Neural cell (in vitro differentiated cells): Measurements from ENCODE around the gene FYCO1. TPM values are rescaled to one million over a fixed set of nuclear protein-coding genes. Genes with fewer than 3 reads are reported as not detected.

ENCODE experiments used
- H2AFZ ChIP-seq: fragments of 200-600, 300-800 bp; sonication (generic), shearing (Covaris generic); 2 replicates; pipeline ENCODE4 v1.6.0; 2014; ENCODE audit warnings: low read depth, mild to moderate bottlenecking, antibody characterized with exemption, low read length, moderate library complexity
- H3F3A ChIP-seq: fragments of 200-600 bp; shearing (Covaris generic); 2 replicates; pipeline ENCODE4 v1.6.1; 2016; ENCODE audit warnings: mild to moderate bottlenecking, moderate library complexity, mixed read lengths, antibody characterized with exemption, low read length; ENCODE audit not compliant: insufficient read depth, poor library complexity, severe bottlenecking
- H3K27ac ChIP-seq: fragments of 200-600, 300-800 bp; sonication (generic), shearing (Covaris generic); 2 replicates; pipeline ENCODE4 v1.5.1; 2014; ENCODE audit warnings: mild to moderate bottlenecking, low read length, moderate library complexity
- H3K27me3 ChIP-seq: fragments of 300-800, 200-600 bp; sonication (generic), shearing (Covaris generic); 2 replicates; pipeline ENCODE4 v1.6.0; 2014; ENCODE audit warnings: mild to moderate bottlenecking, low read depth, low read length, moderate library complexity; ENCODE audit not compliant: insufficient read depth
- H3K36me3 ChIP-seq: fragments of 300-800, 200-600 bp; sonication (generic), shearing (Covaris generic); 2 replicates; pipeline ENCODE4 v1.5.1; 2014; ENCODE audit warnings: mild to moderate bottlenecking, antibody characterized with exemption, low read length, moderate library complexity; ENCODE audit not compliant: insufficient read depth
- H3K4me2 ChIP-seq: fragments of 300-800, 200-600 bp; sonication (generic), shearing (Covaris generic); 2 replicates; pipeline ENCODE4 v1.6.0; 2014; ENCODE audit warnings: mild to moderate bottlenecking, low read length
- H3K4me3 ChIP-seq: fragments of 300-800, 200-600 bp; sonication (generic), shearing (Covaris generic); 2 replicates; pipeline ENCODE4 v1.5.1; 2014; ENCODE audit warnings: mild to moderate bottlenecking, low read length, moderate library complexity
- H3K79me2 ChIP-seq: fragments of 200-600 bp; shearing (Covaris generic); replicated peaks from 2 replicates; pipeline ENCODE4 v1.6.0; 2014; ENCODE audit warnings: mild to moderate bottlenecking, low read length, moderate library complexity; ENCODE audit not compliant: insufficient read depth
- H3K9ac ChIP-seq: fragments of 300-800, 200-600 bp; sonication (generic), shearing (Covaris generic); 2 replicates; pipeline ENCODE4 v1.6.1; 2016; ENCODE audit warnings: mild to moderate bottlenecking, low read length, mixed read lengths
- H3K9me2 ChIP-seq: fragments of 200-600 bp; shearing (Covaris generic); 2 replicates; pipeline ENCODE4 v1.6.1; 2016; ENCODE audit warnings: mild to moderate bottlenecking, low read length, mixed read lengths; ENCODE audit not compliant: insufficient read depth
- H3K9me3 ChIP-seq: fragments of 200-600, 300-800 bp; sonication (generic), shearing (Covaris generic); 2 replicates; pipeline ENCODE4 v1.6.1; 2016; ENCODE audit warnings: mild to moderate bottlenecking, mixed run types, low read length, moderate library complexity, mixed read lengths
- H4K20me1 ChIP-seq: fragments of 200-600 bp; shearing (Covaris generic); 2 replicates; pipeline ENCODE4 v1.6.1; 2016; ENCODE audit warnings: mild to moderate bottlenecking, mixed run types; ENCODE audit not compliant: insufficient read depth
- EP300 ChIP-seq: fragments of 450-650 bp; conservative IDR thresholded peaks from 2 replicates; pipeline ENCODE4 v1.6.1; 2014; ENCODE audit warnings: antibody characterized with exemption, mild to moderate bottlenecking, moderate library complexity; ENCODE audit not compliant: poor library complexity, severe bottlenecking
- EZH2 ChIP-seq: fragments of 200-600, 300-800 bp; shearing (Covaris generic), sonication (generic); IDR thresholded peaks from 2 replicates; pipeline ENCODE4 v1.6.1; 2014; ENCODE audit warnings: antibody characterized with exemption, low read length, borderline replicate concordance, mild to moderate bottlenecking; ENCODE audit not compliant: insufficient read depth, poor library complexity, severe bottlenecking
- MXI1 ChIP-seq: fragments of 450-650 bp; conservative IDR thresholded peaks from 2 replicates; pipeline ENCODE4 v1.6.1; 2014; ENCODE audit warnings: antibody characterized with exemption, mild to moderate bottlenecking; ENCODE audit not compliant: poor library complexity, severe bottlenecking
- POLR2AphosphoS5 ChIP-seq: IDR thresholded peaks from 2 replicates; pipeline ENCODE4 v1.6.1; 2012
- RAD21 ChIP-seq: fragments of 450-650 bp; conservative IDR thresholded peaks from 2 replicates; pipeline ENCODE4 v1.6.1; 2014; ENCODE audit warnings: antibody characterized with exemption, mild to moderate bottlenecking, moderate library complexity
- SMC3 ChIP-seq: fragments of 450-650 bp; conservative IDR thresholded peaks from 2 replicates; pipeline ENCODE4 v1.6.1; 2014; ENCODE audit warnings: antibody characterized with exemption, mild to moderate bottlenecking, moderate library complexity; ENCODE audit not compliant: poor library complexity
- TAF1 ChIP-seq: IDR thresholded peaks from 2 replicates; pipeline ENCODE4 v1.6.1; 2012; ENCODE audit warnings: low read depth
- polyA plus RNA-seq: library from polyadenylated mRNA; depleted of rRNA; stranded (reverse); fragments of >200 nt; gene quantifications from 2 replicates; pipeline ENCODE4 v1.2.3, GENCODE V29; 2014
- TF ChIP-seq, protein P1 (sequence below): IDR thresholded peaks from 2 replicates; pipeline ENCODE4 v1.6.1; 2012; ENCODE audit warnings: borderline replicate concordance
- TF ChIP-seq, protein P2 (sequence below): fragments of 450-650 bp; IDR thresholded peaks from 2 replicates; pipeline ENCODE4 v1.5.1; 2014; ENCODE audit warnings: antibody characterized with exemption, mild to moderate bottlenecking, moderate library complexity; ENCODE audit not compliant: poor library complexity, severe bottlenecking

FYCO1 gene
- polyA plus RNA-seq, 1 donor from 2014 or later, result 0.12 TPM

- Histone ChIP-seq H3K9me3 (no peaks in the 10 kb centered on the region), H2AFZ (no peak overlapping the region), H3K27ac (no peak overlapping the region), H3F3A (no peaks in the 10 kb centered on the region), H3K79me2 (no peaks in the 10 kb centered on the region), H3K27me3 (no peaks in the 10 kb centered on the region), H3K4me3 (no peak overlapping the region), H3K9me2 (no peaks in the 10 kb centered on the region), H4K20me1 (no peaks in the 10 kb centered on the region), H3K36me3 (no peaks in the 10 kb centered on the region), H3K4me2 (no peak overlapping the region), H3K9ac (no peak overlapping the region)
- TF ChIP-seq POLR2AphosphoS5 (no peak), RAD21 (no peak), EP300 (no peak), EZH2 (no peak), MXI1 (no peak), SMC3 (no peak), TAF1 (no peak)
- TF ChIP-seq, protein P1, sequence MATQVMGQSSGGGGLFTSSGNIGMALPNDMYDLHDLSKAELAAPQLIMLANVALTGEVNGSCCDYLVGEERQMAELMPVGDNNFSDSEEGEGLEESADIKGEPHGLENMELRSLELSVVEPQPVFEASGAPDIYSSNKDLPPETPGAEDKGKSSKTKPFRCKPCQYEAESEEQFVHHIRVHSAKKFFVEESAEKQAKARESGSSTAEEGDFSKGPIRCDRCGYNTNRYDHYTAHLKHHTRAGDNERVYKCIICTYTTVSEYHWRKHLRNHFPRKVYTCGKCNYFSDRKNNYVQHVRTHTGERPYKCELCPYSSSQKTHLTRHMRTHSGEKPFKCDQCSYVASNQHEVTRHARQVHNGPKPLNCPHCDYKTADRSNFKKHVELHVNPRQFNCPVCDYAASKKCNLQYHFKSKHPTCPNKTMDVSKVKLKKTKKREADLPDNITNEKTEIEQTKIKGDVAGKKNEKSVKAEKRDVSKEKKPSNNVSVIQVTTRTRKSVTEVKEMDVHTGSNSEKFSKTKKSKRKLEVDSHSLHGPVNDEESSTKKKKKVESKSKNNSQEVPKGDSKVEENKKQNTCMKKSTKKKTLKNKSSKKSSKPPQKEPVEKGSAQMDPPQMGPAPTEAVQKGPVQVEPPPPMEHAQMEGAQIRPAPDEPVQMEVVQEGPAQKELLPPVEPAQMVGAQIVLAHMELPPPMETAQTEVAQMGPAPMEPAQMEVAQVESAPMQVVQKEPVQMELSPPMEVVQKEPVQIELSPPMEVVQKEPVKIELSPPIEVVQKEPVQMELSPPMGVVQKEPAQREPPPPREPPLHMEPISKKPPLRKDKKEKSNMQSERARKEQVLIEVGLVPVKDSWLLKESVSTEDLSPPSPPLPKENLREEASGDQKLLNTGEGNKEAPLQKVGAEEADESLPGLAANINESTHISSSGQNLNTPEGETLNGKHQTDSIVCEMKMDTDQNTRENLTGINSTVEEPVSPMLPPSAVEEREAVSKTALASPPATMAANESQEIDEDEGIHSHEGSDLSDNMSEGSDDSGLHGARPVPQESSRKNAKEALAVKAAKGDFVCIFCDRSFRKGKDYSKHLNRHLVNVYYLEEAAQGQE, result no peak
- TF ChIP-seq, protein P2, sequence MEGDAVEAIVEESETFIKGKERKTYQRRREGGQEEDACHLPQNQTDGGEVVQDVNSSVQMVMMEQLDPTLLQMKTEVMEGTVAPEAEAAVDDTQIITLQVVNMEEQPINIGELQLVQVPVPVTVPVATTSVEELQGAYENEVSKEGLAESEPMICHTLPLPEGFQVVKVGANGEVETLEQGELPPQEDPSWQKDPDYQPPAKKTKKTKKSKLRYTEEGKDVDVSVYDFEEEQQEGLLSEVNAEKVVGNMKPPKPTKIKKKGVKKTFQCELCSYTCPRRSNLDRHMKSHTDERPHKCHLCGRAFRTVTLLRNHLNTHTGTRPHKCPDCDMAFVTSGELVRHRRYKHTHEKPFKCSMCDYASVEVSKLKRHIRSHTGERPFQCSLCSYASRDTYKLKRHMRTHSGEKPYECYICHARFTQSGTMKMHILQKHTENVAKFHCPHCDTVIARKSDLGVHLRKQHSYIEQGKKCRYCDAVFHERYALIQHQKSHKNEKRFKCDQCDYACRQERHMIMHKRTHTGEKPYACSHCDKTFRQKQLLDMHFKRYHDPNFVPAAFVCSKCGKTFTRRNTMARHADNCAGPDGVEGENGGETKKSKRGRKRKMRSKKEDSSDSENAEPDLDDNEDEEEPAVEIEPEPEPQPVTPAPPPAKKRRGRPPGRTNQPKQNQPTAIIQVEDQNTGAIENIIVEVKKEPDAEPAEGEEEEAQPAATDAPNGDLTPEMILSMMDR, result no peak
Measured at GRCh38 chr3:45939341-45939771, 56.3 kb downstream of the FYCO1 start.

GRCh38 chr3:45938864-45939263, 56.8 kb downstream of the FYCO1 start:
- Histone ChIP-seq H3K4me2 (no peak overlapping the region), H3K79me2 (no peaks in the 10 kb centered on the region), H3F3A (no peaks in the 10 kb centered on the region), H3K27ac (no peak overlapping the region), H3K9ac (no peak overlapping the region), H3K9me3 (no peaks in the 10 kb centered on the region), H3K36me3 (no peaks in the 10 kb centered on the region), H3K9me2 (no peaks in the 10 kb centered on the region), H2AFZ (no peak overlapping the region), H4K20me1 (no peaks in the 10 kb centered on the region), H3K4me3 (no peak overlapping the region), H3K27me3 (no peaks in the 10 kb centered on the region)
- TF ChIP-seq, protein P1, result no peak
- TF ChIP-seq RAD21 (peak; percentile 78), SMC3 (peak; percentile 80), TAF1 (no peak)
- TF ChIP-seq, protein P2, result peak; percentile 85
